Body of pancreas (tissue), 4 donors: ENCODE measurements around the gene TMOD2. TPM values are rescaled to one million over a fixed set of nuclear protein-coding genes. Genes with fewer than 3 reads are reported as not detected.

ENCODE experiments used
- ATAC-seq: fragments of 150-250 bp; one replicate; pipeline ENCODE4 v1.9.1; 2016
- DNase-seq, 4 donors: peaks; one replicate each; pipeline ENCODE4 v3.0.0-alpha.2; 2019
- H3K27ac ChIP-seq, 4 donors: fragments of 200-600 bp; sonication (generic); 1 replicate in 3 of 4; 2 replicates in 1 of 4; pipeline versions ENCODE4 v1.5.1 to v1.6.1; 2016 to 2019; ENCODE audit warnings: mild to moderate bottlenecking in 1 of 4, mixed read lengths in 1 of 4, moderate library complexity in 1 of 4
- H3K27me3 ChIP-seq, 2 donors: fragments of 200-600 bp; sonication (generic); one replicate each; pipeline ENCODE4 v1.6.0; 2016; ENCODE audit warnings: mild to moderate bottlenecking in 1 of 2
- H3K36me3 ChIP-seq, 2 donors: fragments of 200-600 bp; sonication (generic); replicated peaks in 1 of 2; 2 replicates each; pipeline ENCODE4 v1.5.1; 2016; ENCODE audit warnings: low read depth in 2 of 2; ENCODE audit not compliant: insufficient read depth in 1 of 2
- H3K4me1 ChIP-seq: fragments of 200-600 bp; sonication (generic); one replicate; pipeline ENCODE4 v1.6.0; 2016
- H3K4me3 ChIP-seq, 2 donors: fragments of 200-600 bp; sonication (generic); 1 replicate in 1 of 2; 2 replicates in 1 of 2; pipeline ENCODE4 v1.5.1; 2016 to 2019
- H3K9me3 ChIP-seq, 3 donors: fragments of 200-600 bp; sonication (generic); 1 replicate in 2 of 3; 2 replicates in 1 of 3; pipeline ENCODE4 v1.5.1; 2016
- CTCF ChIP-seq, 7 experiments: fragments of 450-650 bp in 4 of 7; fragments of 200-600 bp in 3 of 7; sonication (generic) in 3 of 7; IDR thresholded peaks; one replicate each; pipeline ENCODE4 v1.5.1; 2016 to 2019; ENCODE audit warnings: antibody characterized with exemption in 7 of 7
- POLR2A ChIP-seq, 3 donors: fragments of 450-650 bp; IDR thresholded peaks; one replicate each; pipeline ENCODE4 v1.6.1; 2016; ENCODE audit warnings: antibody characterized with exemption in 3 of 3, mild to moderate bottlenecking in 2 of 3
- WGBS, 2 donors: methylation state at CpG; one replicate each; pipeline ENCODE4 v1.1.5; 2017; 5-methylcytosine and 5-hydroxymethylcytosine counted together
- intact Hi-C: fragments of 100-400 bp; cut with DNase I; formaldehyde crosslinking; loops from one replicate; pipeline ENCODE4 v1.15.1; 2023
- total RNA-seq, 2 donors: library from RNA; depleted of rRNA; stranded (reverse); fragments of >200 nt; gene quantifications; one replicate each; pipeline ENCODE4 v1.1.0, GENCODE V29; 2016

Gene TMOD2
- total RNA-seq, 2 donors from 2014 or later, result 6.5 to 7.3 TPM

DNA sequence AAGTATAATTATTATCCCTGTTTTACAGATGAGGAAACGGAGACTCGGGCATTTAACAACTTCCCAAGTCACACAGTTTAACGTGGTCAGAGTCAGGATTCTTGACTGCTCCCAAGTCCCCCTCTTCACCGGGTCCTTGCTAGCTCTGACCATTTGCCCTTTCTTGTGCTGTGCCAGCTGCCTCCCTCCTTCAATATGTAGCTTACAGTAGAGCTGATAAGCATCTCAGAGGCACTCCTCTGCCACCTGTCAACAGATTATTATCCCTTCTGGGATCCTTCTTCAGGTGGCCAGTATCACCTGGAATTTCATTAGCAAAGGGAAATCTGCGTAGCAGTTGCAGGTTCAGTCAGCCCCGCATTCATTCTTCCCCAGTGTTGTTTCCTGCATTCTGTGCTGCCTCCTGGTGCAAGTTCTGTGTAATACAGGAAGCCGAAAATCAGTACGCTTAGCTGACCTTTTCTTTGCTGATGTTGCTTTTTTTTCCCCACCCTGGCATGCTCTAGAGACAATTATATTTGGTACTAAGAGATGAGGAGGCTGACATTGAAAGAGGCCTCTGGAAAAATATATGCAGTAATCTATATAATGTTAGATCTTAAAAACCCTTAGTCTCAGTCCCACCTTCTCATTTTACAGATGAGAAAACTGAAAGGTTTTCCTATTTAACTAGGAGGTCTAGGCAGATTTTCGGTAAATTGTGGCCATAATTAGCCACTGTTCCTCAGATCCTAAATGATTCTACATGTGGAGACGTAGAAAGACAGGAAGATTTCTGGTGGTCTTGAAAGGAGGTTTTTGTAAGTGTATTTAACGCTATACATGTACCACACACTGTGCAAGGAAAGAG, 24.8 kb downstream of the TMOD2 start:
- DNase-seq, result peak; percentile 59 to 67 (median 60)
- Histone ChIP-seq H3K27ac (no peak overlapping the region), H3K27me3 (no peaks in the 10 kb centered on the region), H3K4me3 (no peak overlapping the region), H3K9me3 (no peaks in the 10 kb centered on the region), H3K36me3 (no peaks in the 10 kb centered on the region), H3K4me1 (peaks cover 6% of the 10 kb centered on the region)
- intact Hi-C loops, result no loop called here
- TF ChIP-seq POLR2A (IDR thresholded peaks at IDR 0.05), result no peak
- TF ChIP-seq CTCF (IDR thresholded peaks at IDR 0.05), result peak; percentile 48 to 86 (median 79)
- ATAC-seq, result peak; percentile 87
- WGBS, 2 donors, result 38 to 42% methylated on average over 11 of the region's 11 CpGs

GRCh38 chr15:51776952-51777569, 25.7 kb downstream of the TMOD2 start:
- intact Hi-C loops, result no loop called here
- Histone ChIP-seq H3K36me3 (no peaks in the 10 kb centered on the region), H3K4me1 (peaks cover 6% of the 10 kb centered on the region), H3K27me3 (no peaks in the 10 kb centered on the region), H3K27ac (no peak overlapping the region), H3K4me3 (no peak overlapping the region), H3K9me3 (no peaks in the 10 kb centered on the region)
- WGBS, 2 donors, result 36 to 43% methylated on average over 6 of the region's 6 CpGs
- TF ChIP-seq CTCF (IDR thresholded peaks at IDR 0.05) (peak; percentile 49 to 80 (median 71)), POLR2A (IDR thresholded peaks at IDR 0.05) (no peak)
- ATAC-seq, result peak; percentile 91
- DNase-seq, result peak; percentile 71 to 82 (median 74)

- 64 to 82% methylated on average over 1 of the region's 1 CpG for WGBS, 2 donors
- intact Hi-C loops, result no loop called here
- H3K36me3 ChIP-seq, result no peaks in the 10 kb centered on the region
- no peak for ATAC-seq
- H3K27ac ChIP-seq, result no peak overlapping the region
- H3K27me3 ChIP-seq, result no peaks in the 10 kb centered on the region
- H3K4me1 ChIP-seq, result peaks cover 6% of the 10 kb centered on the region
- DNase-seq, result no peak
- TF ChIP-seq POLR2A (IDR thresholded peaks at IDR 0.05), result no peak
- no peak for TF ChIP-seq CTCF (IDR thresholded peaks at IDR 0.05)
- no peak overlapping the region for H3K4me3 ChIP-seq
- H3K9me3 ChIP-seq, result no peaks in the 10 kb centered on the region
These were observed 29.2 kb downstream of the TMOD2 start for GRCh38 chr15:51780636-51781035.

GRCh38 chr15:51781506-51781905, 30.1 kb downstream of the TMOD2 start:
- H3K9me3 ChIP-seq, result no peaks in the 10 kb centered on the region
- H3K36me3 ChIP-seq, result no peaks in the 10 kb centered on the region
- H3K27ac ChIP-seq, result no peak overlapping the region
- H3K4me1 ChIP-seq, result no peaks in the 10 kb centered on the region
- DNase-seq, result no peak
- intact Hi-C loops, result no loop called here
- TF ChIP-seq CTCF (IDR thresholded peaks at IDR 0.05) (no peak), POLR2A (IDR thresholded peaks at IDR 0.05) (no peak)
- H3K4me3 ChIP-seq, result no peak overlapping the region
- no peak for ATAC-seq
- no peaks in the 10 kb centered on the region for H3K27me3 ChIP-seq
- 58 to 61% methylated on average over 2 of the region's 2 CpGs for WGBS, 2 donors
